LNCAP (cell line): ENCODE measurements around the gene ATRN.

Source experiments
- CTCF ChIP-seq: fragments of 450-650 bp; IDR thresholded peaks from 2 replicates; pipeline ENCODE4 v1.5.1; 2017; ENCODE audit warnings: mild to moderate bottlenecking

The ATRN gene

DNA sequence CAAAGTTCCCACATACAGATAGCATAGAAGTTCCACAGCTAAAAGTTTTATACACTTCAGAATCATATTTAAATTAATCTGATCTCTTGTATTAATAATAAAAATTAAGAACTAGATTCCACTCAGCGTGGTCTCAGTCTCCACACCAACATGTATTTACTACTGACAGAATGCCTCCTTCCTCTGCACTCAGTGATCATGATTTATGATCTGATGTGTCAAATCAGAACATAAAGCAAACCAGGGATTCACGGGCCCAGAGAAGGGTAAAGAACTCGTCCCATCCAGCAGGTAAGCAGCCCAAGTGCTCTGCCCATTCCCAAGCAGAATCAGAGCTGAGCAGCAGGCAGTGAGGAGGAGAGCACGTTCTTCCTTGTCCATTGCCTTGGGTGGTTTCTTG lies 14.2 kb upstream of the ATRN start:
- no peak for TF ChIP-seq CTCF

DNA sequence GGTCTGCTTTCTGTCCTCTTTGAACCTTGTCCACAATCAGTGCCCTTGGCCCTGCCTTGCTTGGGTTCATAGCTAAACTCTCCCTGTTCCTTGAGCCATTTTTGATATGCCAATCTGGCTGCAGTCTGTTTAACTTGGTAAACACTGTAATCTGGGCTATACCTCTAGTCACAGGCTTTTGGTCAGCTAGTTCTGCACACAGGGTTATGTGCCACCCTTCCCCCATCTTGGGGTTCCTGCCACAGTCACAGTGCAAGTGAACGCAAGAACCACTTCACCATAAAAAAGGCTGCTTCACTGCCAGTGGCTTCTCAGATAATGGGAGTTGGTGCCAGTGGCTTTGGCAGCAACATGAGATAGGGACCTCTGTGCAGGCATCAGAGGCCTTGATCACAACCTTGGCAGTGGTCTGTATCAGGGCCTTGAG lies 10.9 kb upstream of the ATRN start:
- TF ChIP-seq CTCF, result no peak

GRCh38 chr20:3461211-3461771 lies 9.5 kb upstream of the ATRN start:
- no peak for TF ChIP-seq CTCF

DNA sequence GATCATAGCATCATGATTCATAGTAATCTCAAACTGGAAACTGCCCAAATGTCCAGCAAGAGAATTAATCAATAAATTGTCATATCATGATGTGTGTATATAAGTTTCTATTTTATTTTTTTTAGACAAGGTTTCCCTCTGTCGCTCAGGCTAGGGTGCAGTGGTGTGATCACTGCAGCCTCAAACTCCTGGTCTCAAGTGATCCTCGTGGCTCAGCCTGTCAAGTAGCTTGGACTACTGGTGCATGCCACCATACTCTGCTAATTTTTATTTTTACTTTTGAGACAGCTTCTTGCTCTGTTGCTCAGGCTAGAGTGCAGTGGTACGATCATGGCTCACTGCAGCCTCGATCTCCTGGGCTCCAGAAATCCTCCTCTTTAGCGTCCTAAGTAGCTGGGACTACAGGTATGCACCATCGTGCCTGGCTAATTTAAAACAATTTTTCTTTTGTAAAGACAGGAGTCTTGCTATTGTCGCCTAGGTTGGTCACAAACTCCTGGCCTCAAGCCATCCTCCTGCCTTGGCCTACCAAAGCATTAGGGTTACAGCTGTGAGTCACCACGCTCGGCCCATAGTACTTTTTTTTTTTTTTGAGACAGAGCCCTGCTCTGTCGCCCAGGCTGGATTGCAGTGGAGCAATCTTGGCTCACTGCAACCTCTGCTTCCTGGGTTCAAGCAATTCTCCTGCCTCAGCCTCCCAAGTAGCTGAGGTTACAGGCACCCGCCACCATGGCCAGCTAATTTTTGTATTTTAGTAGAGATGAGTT lies 8.7 kb upstream of the ATRN start:
- no peak for TF ChIP-seq CTCF

DNA sequence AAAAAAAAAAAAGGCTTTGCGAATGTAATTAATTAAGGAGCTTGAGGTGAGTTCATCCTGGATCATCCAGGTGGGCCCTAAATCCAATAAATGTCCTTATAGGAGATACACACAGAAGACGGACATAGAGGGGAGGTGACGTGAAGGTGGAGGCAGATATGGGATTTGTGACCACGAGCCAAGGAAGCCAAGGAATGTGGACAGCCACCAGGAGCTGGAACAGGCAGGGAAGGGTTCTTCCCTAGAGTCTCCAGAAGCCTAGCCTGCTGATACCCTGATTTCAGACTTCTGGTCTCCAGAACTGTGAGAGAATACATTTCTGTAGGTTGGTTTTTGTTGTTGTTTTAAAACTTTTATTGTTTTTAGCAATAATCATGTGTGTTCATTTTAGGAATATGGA lies 6.7 kb upstream of the ATRN start:
- no peak for TF ChIP-seq CTCF

GRCh38 chr20:3465301-3465700 lies 5.5 kb upstream of the ATRN start:
- no peak for TF ChIP-seq CTCF

GRCh38 chr20:3470208-3470626 lies 601 bp upstream of the ATRN start:
- TF ChIP-seq CTCF, result no peak
